Breast epithelium (tissue), 3 donors: ENCODE data around the gene ACSL1.

Experiments
- CTCF ChIP-seq, 3 donors: fragments of 450-650 bp; IDR thresholded peaks; one replicate each; pipeline ENCODE4 v1.5.1; 2016 to 2017; ENCODE audit warnings: antibody characterized with exemption in 3 of 3, mild to moderate bottlenecking in 3 of 3, moderate library complexity in 3 of 3
- POLR2AphosphoS5 ChIP-seq, 3 donors: sonication (generic); formaldehyde crosslinking; IDR thresholded peaks; one replicate each; pipeline ENCODE4 v1.6.1; 2017; ENCODE audit warnings: antibody characterized with exemption in 3 of 3

GRCh38 chr4:184733654-184734524, 91.9 kb downstream of the ACSL1 start, which contains the start of gene CENPU:
- no peak for TF ChIP-seq CTCF (IDR thresholded peaks at IDR 0.05)
- TF ChIP-seq POLR2AphosphoS5 (IDR thresholded peaks at IDR 0.05), result peak; percentile 81 to 83 (median 82)
